CD4-positive, alpha-beta T cell treated with Interleukin-17A for 1 hour (primary cell): ENCODE results near the gene POTEG.
"Not testable (repeated sequence)": the region's sequence is repeated elsewhere in the genome, so short reads cannot be mapped to it uniquely, and the experiment has no call there.

Experiments
- DNase-seq: peaks from one replicate; pipeline ENCODE4 v3.0.0-alpha.2; 2020

POTEG gene

GRCh38 chr14:19434241-19434640, at the start of gene POTEG:
Gene POTEG, minus strand, starts transcription at chr14:19434341. Its CDS starts 52 bp downstream, at chr14:19434289.
- DNase-seq = not testable (repeated sequence)

- DNase-seq = not testable (repeated sequence)
Observed at GRCh38 chr14:19482093-19482492, 48.0 kb upstream of the POTEG start.

GRCh38 chr14:19481421-19481820, 47.3 kb upstream of the POTEG start:
- DNase-seq = not testable (repeated sequence)

GRCh38 chr14:19480491-19480890, 46.4 kb upstream of the POTEG start:
- not testable (repeated sequence) for DNase-seq

- DNase-seq = not testable (repeated sequence)
Observed at GRCh38 chr14:19445761-19446160, 11.6 kb upstream of the POTEG start.

- not testable (repeated sequence) for DNase-seq
Observed at GRCh38 chr14:19439826-19440225, 5.7 kb upstream of the POTEG start.

- not testable (repeated sequence) for DNase-seq
Observed at GRCh38 chr14:19439219-19439618, 5.1 kb upstream of the POTEG start.

- DNase-seq = not testable (repeated sequence)
Observed at GRCh38 chr14:19437126-19437443, 2.9 kb upstream of the POTEG start.

GRCh38 chr14:19436311-19437125, 2.4 kb upstream of the POTEG start:
- not testable (repeated sequence) for DNase-seq

- DNase-seq = not testable (repeated sequence)
Observed at GRCh38 chr14:19435852-19436251, 1.7 kb upstream of the POTEG start.

GRCh38 chr14:19434891-19435290, 750 bp upstream of the POTEG start:
- not testable (repeated sequence) for DNase-seq

- DNase-seq = not testable (repeated sequence)
Observed at GRCh38 chr14:19433765-19434164, 376 bp downstream of the POTEG start.

GRCh38 chr14:19408519-19408918, 25.6 kb downstream of the POTEG start:
- not testable (repeated sequence) for DNase-seq

- DNase-seq = not testable (repeated sequence)
Observed at GRCh38 chr14:19402097-19402496, 32.0 kb downstream of the POTEG start.

- not testable (repeated sequence) for DNase-seq
Observed at GRCh38 chr14:19394727-19395126, 39.4 kb downstream of the POTEG start.

GRCh38 chr14:19390230-19390629, 43.9 kb downstream of the POTEG start:
- not testable (repeated sequence) for DNase-seq

GRCh38 chr14:19388741-19389140, 45.4 kb downstream of the POTEG start:
- DNase-seq = not testable (repeated sequence)

- DNase-seq = not testable (repeated sequence)
Observed at GRCh38 chr14:19386996-19387395, 47.1 kb downstream of the POTEG start.

- not testable (repeated sequence) for DNase-seq
Observed at GRCh38 chr14:19386309-19386708, 47.8 kb downstream of the POTEG start.

- DNase-seq = not testable (repeated sequence)
Observed at GRCh38 chr14:19384088-19384781, 49.9 kb downstream of the POTEG start.

GRCh38 chr14:19383008-19383584, 51.0 kb downstream of the POTEG start:
- not testable (repeated sequence) for DNase-seq

GRCh38 chr14:19380137-19380536, 54.0 kb downstream of the POTEG start:
- not testable (repeated sequence) for DNase-seq

GRCh38 chr14:19374451-19374903, 59.7 kb downstream of the POTEG start:
- not testable (repeated sequence) for DNase-seq
